NCI-H2107 (cell line): Measurements from ENCODE around the gene ARHGAP15.

Source experiments
- DNase-seq: peaks from one replicate; lab custom pipeline; 2025; lab: John Stamatoyannopoulos, UW

Gene ARHGAP15

GRCh38 chr2:143582046-143582747 lies 453.0 kb downstream of the ARHGAP15 start:
- DNase-seq: no peak

- no peak for DNase-seq
These were observed 455.7 kb downstream of the ARHGAP15 start for GRCh38 chr2:143584936-143585335.

- DNase-seq: no peak
These were observed 456.9 kb downstream of the ARHGAP15 start for GRCh38 chr2:143586119-143586518.

GRCh38 chr2:143588746-143589145 lies 459.5 kb downstream of the ARHGAP15 start:
- no peak for DNase-seq

GRCh38 chr2:143594161-143594560 lies 464.9 kb downstream of the ARHGAP15 start:
- DNase-seq: no peak

GRCh38 chr2:143594745-143595144 lies 465.5 kb downstream of the ARHGAP15 start:
- DNase-seq: no peak

GRCh38 chr2:143600116-143600515 lies 470.9 kb downstream of the ARHGAP15 start:
- no peak for DNase-seq

- no peak for DNase-seq
These were observed 472.6 kb downstream of the ARHGAP15 start for GRCh38 chr2:143601828-143602227.

GRCh38 chr2:143603035-143603655 lies 473.9 kb downstream of the ARHGAP15 start:
- no peak for DNase-seq

- DNase-seq: no peak
These were observed 474.8 kb downstream of the ARHGAP15 start for GRCh38 chr2:143603846-143604565.

GRCh38 chr2:143604566-143604959 lies 475.3 kb downstream of the ARHGAP15 start:
- DNase-seq: no peak

- no peak for DNase-seq
These were observed 478.2 kb downstream of the ARHGAP15 start for GRCh38 chr2:143607231-143608062.

GRCh38 chr2:143608063-143608423 lies 478.8 kb downstream of the ARHGAP15 start:
- no peak for DNase-seq

- DNase-seq: no peak
These were observed 479.5 kb downstream of the ARHGAP15 start for GRCh38 chr2:143608758-143609157.

- DNase-seq: no peak
These were observed 482.1 kb downstream of the ARHGAP15 start for GRCh38 chr2:143611336-143611735.

GRCh38 chr2:143615562-143615961 lies 486.3 kb downstream of the ARHGAP15 start:
- no peak for DNase-seq

- no peak for DNase-seq
These were observed 487.2 kb downstream of the ARHGAP15 start for GRCh38 chr2:143616452-143616851.

GRCh38 chr2:143617803-143618415 lies 488.7 kb downstream of the ARHGAP15 start:
- no peak for DNase-seq

- DNase-seq: no peak
These were observed 492.9 kb downstream of the ARHGAP15 start for GRCh38 chr2:143622106-143622505.

- DNase-seq: no peak
These were observed 494.2 kb downstream of the ARHGAP15 start for GRCh38 chr2:143623231-143623908.

GRCh38 chr2:143623909-143624260 lies 494.7 kb downstream of the ARHGAP15 start:
- no peak for DNase-seq
